ENCODE measurements around the gene MINDY4. TPM values are rescaled to one million over a fixed set of nuclear protein-coding genes. Genes with fewer than 3 reads are reported as not detected.

MINDY4 gene
- total RNA-seq, 4 donors from 2014 or later = 8.4 to 31.1 (median 20.2) TPM

DNA sequence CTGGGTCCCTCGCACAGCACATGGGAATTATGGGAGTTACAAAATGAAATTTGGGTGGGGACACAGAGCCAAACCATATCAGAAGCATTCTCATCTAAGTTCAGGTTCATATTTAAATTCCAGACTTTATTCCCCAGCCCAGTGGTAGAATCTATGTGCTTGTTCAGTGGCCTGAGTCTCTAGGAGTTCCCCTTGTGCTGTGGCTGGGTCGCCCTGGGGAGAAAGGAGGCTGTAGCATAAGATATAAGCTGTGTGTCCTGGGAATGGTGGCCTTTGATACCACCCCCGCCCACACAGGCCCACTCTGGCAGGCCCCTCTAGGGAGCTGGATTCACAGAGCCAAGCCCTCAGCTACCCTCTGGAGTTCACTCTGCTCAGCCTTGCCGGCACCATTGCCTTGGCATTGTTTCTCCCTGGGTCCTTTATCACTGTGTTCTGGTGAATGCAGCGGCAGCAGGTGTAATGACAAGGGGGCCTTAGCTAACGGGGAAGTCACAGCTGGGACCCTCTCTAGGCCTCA is 64.2 kb downstream of the MINDY4 start:
- no peaks in the 10 kb centered on the region for H3K27me3 ChIP-seq
- WGBS = 88% methylated on average over 4 of the region's 6 CpGs
- peaks cover 0 to 55% (median 17%) of the 10 kb centered on the region in 4 donors for H3K36me3 ChIP-seq
- no peaks in the 10 kb centered on the region for H3K9me3 ChIP-seq
- intact Hi-C loops (cut with DNase I) = no loop called here
- H3K27ac ChIP-seq (replicated peaks in 1 of 4) = no peak overlapping the region
- no peak for TF ChIP-seq POLR2A (IDR thresholded peaks at IDR 0.05; ENCODE audit: low read depth)
- TF ChIP-seq CTCF (IDR thresholded peaks at IDR 0.05) = no peak
- no peak for TF ChIP-seq POLR2AphosphoS5 (IDR thresholded peaks at IDR 0.05)
- DNase-seq (ENCODE audit: extremely low spot score) = peak; percentile 91
- H3K4me3 ChIP-seq = no peak overlapping the region
- peaks cover 0 to 13% (median 8%) of the 10 kb centered on the region in 4 donors for H3K4me1 ChIP-seq

- Histone ChIP-seq H3K27me3 (no peaks in the 10 kb centered on the region), H3K36me3 (peaks cover 0 to 63% (median 17%) of the 10 kb centered on the region in 4 donors), H3K9me3 (no peaks in the 10 kb centered on the region), H3K4me3 (no peak overlapping the region), H3K27ac (replicated peaks in 1 of 4) (peak overlapping the region in 1 of 4 donors; percentile 8), H3K4me1 (peaks cover 4 to 25% (median 18%) of the 10 kb centered on the region in 4 donors)
- TF ChIP-seq CTCF (IDR thresholded peaks at IDR 0.05) (no peak), POLR2A (IDR thresholded peaks at IDR 0.05; ENCODE audit: low read depth) (no peak), POLR2AphosphoS5 (IDR thresholded peaks at IDR 0.05) (no peak), EP300 (IDR thresholded peaks at IDR 0.05) (no peak)
- 72% methylated on average over 6 of the region's 7 CpGs for WGBS
- intact Hi-C loops (cut with DNase I) = no loop called here
- no peak for DNase-seq (ENCODE audit: extremely low spot score)
Measured at GRCh38 chr7:30836991-30837390, 65.8 kb downstream of the MINDY4 start.

- TF ChIP-seq POLR2A (IDR thresholded peaks at IDR 0.05; ENCODE audit: low read depth) (no peak), EP300 (IDR thresholded peaks at IDR 0.05) (no peak), POLR2AphosphoS5 (IDR thresholded peaks at IDR 0.05) (no peak)
- H3K27ac ChIP-seq (replicated peaks in 1 of 4) = peak overlapping the region in 1 of 4 donors; percentile 8
- H3K9me3 ChIP-seq = no peaks in the 10 kb centered on the region
- H3K4me1 ChIP-seq = peaks cover 4 to 31% (median 24%) of the 10 kb centered on the region in 4 donors
- H3K4me3 ChIP-seq = no peak overlapping the region
- intact Hi-C loops (cut with DNase I) = no loop called here
- H3K27me3 ChIP-seq = no peaks in the 10 kb centered on the region
- 99% methylated on average over 4 of the region's 4 CpGs for WGBS
- no peak for DNase-seq (ENCODE audit: extremely low spot score)
- peaks cover 0 to 63% (median 17%) of the 10 kb centered on the region in 4 donors for H3K36me3 ChIP-seq
Measured at GRCh38 chr7:30837581-30837980, 66.4 kb downstream of the MINDY4 start.

DNA sequence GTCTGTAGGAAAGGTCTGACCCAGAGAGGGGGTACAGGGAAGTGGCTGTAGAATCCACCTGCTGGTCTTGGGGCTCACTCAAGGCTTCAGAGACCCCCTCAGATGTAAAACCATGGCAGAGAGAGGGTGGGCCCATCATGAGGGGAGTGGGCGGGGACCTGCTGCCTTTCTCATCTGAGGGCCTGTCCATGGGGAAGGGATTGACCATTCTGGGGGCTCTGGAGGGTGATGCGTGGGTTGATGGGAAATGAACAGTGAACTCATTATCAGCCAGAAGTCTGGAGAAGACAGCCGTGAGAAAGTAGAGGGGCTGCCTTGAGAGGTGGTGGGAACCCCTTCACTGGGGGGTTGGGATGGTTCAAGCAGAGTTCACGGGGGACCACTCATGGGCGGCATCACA is 66.8 kb downstream of the MINDY4 start:
- 96% methylated on average over 5 of the region's 5 CpGs for WGBS
- intact Hi-C loops (cut with DNase I) = no loop called here
- Histone ChIP-seq H3K4me3 (no peak overlapping the region), H3K27ac (replicated peaks in 1 of 4) (no peak overlapping the region), H3K9me3 (no peaks in the 10 kb centered on the region), H3K4me1 (peaks cover 7 to 35% (median 28%) of the 10 kb centered on the region in 4 donors), H3K27me3 (no peaks in the 10 kb centered on the region), H3K36me3 (peaks cover 0 to 63% (median 17%) of the 10 kb centered on the region in 4 donors)
- DNase-seq (ENCODE audit: extremely low spot score) = no peak
- no peak for TF ChIP-seq CTCF (IDR thresholded peaks at IDR 0.05)
- no peak for TF ChIP-seq POLR2A (IDR thresholded peaks at IDR 0.05; ENCODE audit: low read depth)
- no peak for TF ChIP-seq EP300 (IDR thresholded peaks at IDR 0.05)
- TF ChIP-seq POLR2AphosphoS5 (IDR thresholded peaks at IDR 0.05) = no peak

- WGBS = 83% methylated on average over 6 of the region's 6 CpGs
- no peaks in the 10 kb centered on the region for H3K27me3 ChIP-seq
- peaks cover 30 to 59% (median 52%) of the 10 kb centered on the region in 4 donors for H3K4me1 ChIP-seq
- no peak for DNase-seq (ENCODE audit: extremely low spot score)
- H3K27ac ChIP-seq (replicated peaks in 1 of 4) = peak overlapping the region in 3 of 4 donors; percentile 11 to 88 (median 30)
- TF ChIP-seq POLR2AphosphoS5 (IDR thresholded peaks at IDR 0.05) (no peak), EP300 (IDR thresholded peaks at IDR 0.05) (no peak), CTCF (IDR thresholded peaks at IDR 0.05) (no peak), POLR2A (IDR thresholded peaks at IDR 0.05; ENCODE audit: low read depth) (no peak)
- peaks cover 0 to 55% (median 11%) of the 10 kb centered on the region in 4 donors for H3K36me3 ChIP-seq
- H3K9me3 ChIP-seq = no peaks in the 10 kb centered on the region
- intact Hi-C loops (cut with DNase I) = no loop called here
- no peak overlapping the region for H3K4me3 ChIP-seq
Measured at GRCh38 chr7:30840141-30841024, 69.2 kb downstream of the MINDY4 start.
